ENCODE results near the gene SMO.
"Not testable (repeated sequence)": the region's sequence is repeated elsewhere in the genome, so short reads cannot be mapped to it uniquely, and the experiment has no call there.

DNA sequence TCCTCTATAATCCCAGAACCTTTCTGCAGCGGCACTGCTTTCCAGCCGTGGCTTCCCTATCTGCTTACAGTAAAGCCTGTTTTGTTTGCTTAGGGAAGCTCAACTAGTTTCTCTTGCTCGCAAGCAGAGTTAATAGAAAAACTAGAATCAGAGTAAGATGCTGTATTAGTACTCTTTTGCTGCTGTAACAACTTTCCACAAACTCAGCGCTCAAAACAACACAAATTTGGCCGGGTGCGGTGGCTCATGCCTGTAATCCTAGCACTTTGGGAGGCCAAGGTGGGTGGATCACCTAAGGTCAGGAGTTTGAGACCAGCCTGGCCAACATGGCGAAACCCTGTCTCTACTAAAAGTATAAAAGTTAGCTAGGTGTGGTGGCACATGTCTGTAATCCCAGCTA lies 14.6 kb upstream of the SMO start:
- TF ChIP-seq CTCF, POLR2AphosphoS5, EP300 (IDR thresholded peaks at IDR 0.05): not testable (repeated sequence)
